WERI-Rb-1 (cell line): Measurements from ENCODE around the gene EFHD1.

Experiments
- DNase-seq: peaks from one replicate; pipeline ENCODE4 v3.0.0-alpha.2; 2020
- H3K27ac ChIP-seq: fragments of 250-450 bp; sonication (Bioruptor Pico); 2 replicates; pipeline ENCODE4 v1.5.1; 2020; ENCODE audit warnings: mild to moderate bottlenecking, moderate library complexity
- H3K27me3 ChIP-seq: fragments of 250-450 bp; sonication (Bioruptor Pico); 2 replicates; pipeline ENCODE4 v1.5.1; 2021; ENCODE audit warnings: mild to moderate bottlenecking, low read depth, moderate library complexity; ENCODE audit not compliant: insufficient read depth, severe bottlenecking
- H3K36me3 ChIP-seq: fragments of 250-450 bp; sonication (Bioruptor Pico); 2 replicates; pipeline ENCODE4 v1.5.1; 2020; ENCODE audit warnings: mild to moderate bottlenecking, moderate library complexity
- H3K4me3 ChIP-seq: 2 replicates; pipeline ENCODE4 v1.5.1; 2011; ENCODE audit warnings: low read depth, mild to moderate bottlenecking, control low read depth, low read length
- H3K9me3 ChIP-seq: fragments of 250-450 bp; sonication (Bioruptor Pico); 2 replicates; pipeline ENCODE4 v1.5.1; 2021; ENCODE audit warnings: mild to moderate bottlenecking, moderate library complexity; ENCODE audit not compliant: severe bottlenecking
- TF ChIP-seq, protein P1 (sequence below): IDR thresholded peaks from 2 replicates; pipeline ENCODE4 v1.5.1; 2011; ENCODE audit warnings: low read depth, mild to moderate bottlenecking, control low read depth, inconsistent platforms, low read length

The EFHD1 gene, protein sequence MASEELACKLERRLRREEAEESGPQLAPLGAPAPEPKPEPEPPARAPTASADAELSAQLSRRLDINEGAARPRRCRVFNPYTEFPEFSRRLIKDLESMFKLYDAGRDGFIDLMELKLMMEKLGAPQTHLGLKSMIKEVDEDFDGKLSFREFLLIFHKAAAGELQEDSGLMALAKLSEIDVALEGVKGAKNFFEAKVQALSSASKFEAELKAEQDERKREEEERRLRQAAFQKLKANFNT

DNA sequence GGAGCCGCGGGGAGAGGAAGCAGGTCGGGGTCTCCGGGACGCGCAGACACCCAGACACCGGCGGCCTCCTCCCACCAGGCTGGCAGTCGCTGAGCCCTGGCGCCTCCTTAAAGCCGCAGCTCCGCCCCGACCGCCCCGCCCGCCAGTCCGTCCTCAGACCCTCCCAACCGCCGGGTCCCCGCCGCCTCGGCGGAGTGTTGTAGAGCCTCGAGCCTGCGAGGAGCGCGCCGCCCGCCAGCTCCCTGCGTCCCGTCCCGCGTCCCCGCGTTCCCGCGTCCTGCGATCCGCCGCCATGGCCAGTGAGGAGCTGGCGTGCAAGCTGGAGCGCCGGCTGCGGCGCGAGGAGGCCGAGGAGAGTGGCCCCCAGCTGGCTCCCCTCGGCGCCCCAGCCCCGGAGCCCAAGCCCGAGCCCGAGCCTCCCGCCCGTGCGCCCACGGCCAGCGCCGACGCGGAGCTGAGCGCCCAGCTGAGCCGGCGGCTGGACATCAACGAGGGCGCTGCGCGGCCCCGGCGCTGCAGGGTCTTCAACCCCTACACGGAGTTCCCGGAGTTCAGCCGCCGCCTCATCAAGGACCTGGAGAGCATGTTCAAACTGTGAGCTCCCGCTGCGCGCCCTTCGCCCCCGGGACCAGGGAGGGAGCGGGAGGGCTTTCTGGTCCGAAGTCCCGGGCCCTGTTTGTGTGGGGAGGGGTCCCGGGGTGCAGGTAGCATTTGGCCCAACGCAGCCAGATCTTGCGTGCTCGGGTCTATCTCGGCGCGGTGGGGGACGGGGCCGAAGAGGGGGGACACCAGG, at the start of gene EFHD1:
EFHD1 (plus strand) TSS at position 192 of the 793 bp plus-strand sequence; CDS start at position 293, 101 bp downstream.
- DNase-seq: peak; percentile 93
- TF ChIP-seq, protein P1, sequence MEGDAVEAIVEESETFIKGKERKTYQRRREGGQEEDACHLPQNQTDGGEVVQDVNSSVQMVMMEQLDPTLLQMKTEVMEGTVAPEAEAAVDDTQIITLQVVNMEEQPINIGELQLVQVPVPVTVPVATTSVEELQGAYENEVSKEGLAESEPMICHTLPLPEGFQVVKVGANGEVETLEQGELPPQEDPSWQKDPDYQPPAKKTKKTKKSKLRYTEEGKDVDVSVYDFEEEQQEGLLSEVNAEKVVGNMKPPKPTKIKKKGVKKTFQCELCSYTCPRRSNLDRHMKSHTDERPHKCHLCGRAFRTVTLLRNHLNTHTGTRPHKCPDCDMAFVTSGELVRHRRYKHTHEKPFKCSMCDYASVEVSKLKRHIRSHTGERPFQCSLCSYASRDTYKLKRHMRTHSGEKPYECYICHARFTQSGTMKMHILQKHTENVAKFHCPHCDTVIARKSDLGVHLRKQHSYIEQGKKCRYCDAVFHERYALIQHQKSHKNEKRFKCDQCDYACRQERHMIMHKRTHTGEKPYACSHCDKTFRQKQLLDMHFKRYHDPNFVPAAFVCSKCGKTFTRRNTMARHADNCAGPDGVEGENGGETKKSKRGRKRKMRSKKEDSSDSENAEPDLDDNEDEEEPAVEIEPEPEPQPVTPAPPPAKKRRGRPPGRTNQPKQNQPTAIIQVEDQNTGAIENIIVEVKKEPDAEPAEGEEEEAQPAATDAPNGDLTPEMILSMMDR: no peak
- no peaks in the 10 kb centered on the region for H3K9me3 ChIP-seq
- peak within 1 kb of the TSS; percentile 90 for H3K4me3 ChIP-seq
- no peaks in the 10 kb centered on the region for H3K36me3 ChIP-seq
- no peaks in the 10 kb centered on the region for H3K27me3 ChIP-seq
- peak within 1 kb of the TSS; percentile 44 for H3K27ac ChIP-seq

DNA sequence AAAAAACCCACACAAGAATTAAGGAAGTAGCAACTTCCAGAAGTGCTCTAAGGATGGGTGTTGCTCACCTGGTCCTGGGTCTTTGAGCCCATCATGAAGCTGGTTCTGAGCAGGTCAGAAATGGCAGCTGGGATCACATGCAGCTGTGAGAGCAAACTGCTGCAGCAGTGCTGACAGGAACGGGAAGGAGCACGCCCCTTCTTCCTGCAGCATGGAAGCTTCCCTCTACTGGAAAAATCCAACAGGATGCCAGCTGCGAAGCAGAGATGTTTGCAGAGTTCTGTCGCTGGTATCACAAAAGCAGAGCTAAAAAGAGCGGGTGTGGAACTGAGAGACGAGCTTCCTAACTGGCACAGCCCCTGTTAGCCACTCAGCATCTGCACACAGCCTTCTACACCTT, 49.2 kb upstream of the EFHD1 start:
- TF ChIP-seq, protein P1: no peak
- Histone ChIP-seq H3K36me3 (peaks cover 9% of the 10 kb centered on the region; the same call in 1 of the 2 replicates), H3K27ac (no peak overlapping the region), H3K27me3 (no peaks in the 10 kb centered on the region), H3K9me3 (no peaks in the 10 kb centered on the region), H3K4me3 (no peak overlapping the region)
- DNase-seq: no peak

DNA sequence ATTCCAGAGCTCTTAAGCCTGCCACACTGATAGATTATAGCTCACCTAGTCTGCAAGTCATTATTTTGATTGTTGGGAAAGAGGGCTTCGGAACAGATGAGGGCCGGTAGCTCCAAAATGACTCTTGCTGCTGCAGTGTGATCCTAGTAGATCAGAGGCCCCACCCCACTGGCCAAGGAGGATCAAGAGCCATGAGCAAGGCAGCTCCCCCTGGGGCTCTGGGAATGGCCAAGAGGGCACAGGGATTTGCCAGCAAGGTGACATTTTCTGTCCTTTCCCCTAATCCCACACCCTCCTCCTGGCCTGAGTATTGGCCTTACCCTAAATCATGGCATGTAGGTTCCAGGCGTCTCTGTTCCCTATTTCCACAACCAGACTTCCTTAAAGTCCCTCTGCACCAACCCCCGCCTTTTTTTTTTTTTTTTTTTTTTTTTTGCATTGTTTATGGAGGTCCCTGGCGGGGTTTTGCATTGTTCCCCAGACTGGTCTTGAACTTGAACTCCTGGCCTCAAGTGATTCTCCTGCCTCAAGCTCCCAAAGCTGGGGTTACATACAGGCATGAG, 46.4 kb upstream of the EFHD1 start:
- no peaks in the 10 kb centered on the region for H3K27me3 ChIP-seq
- no peak overlapping the region for H3K27ac ChIP-seq
- no peak for DNase-seq
- H3K4me3 ChIP-seq: no peak overlapping the region
- no peaks in the 10 kb centered on the region for H3K9me3 ChIP-seq
- TF ChIP-seq, protein P1: no peak
- H3K36me3 ChIP-seq: no peaks in the 10 kb centered on the region; the same call in 1 of the 2 replicates

DNA sequence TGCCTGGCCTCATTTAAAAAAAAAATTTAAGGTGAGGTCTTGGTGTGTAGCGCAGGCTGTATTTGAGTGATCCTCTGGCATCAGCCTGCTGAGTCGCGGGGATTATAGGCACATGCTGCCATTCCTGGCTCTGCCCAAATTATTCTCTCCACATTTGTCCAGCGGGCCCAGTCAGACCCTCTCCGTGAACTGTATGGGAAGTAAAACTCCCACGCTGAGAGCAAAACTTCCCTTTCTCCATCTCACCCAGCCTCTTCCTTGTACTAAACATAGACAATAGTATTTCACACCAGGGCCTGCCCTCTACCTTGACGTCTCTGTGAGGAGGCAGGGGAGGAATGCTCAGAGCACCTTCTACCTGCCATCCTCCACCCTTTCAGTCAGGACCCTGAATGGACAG, 45.9 kb upstream of the EFHD1 start:
- H3K27me3 ChIP-seq: no peaks in the 10 kb centered on the region
- TF ChIP-seq, protein P1: no peak
- H3K4me3 ChIP-seq: no peak overlapping the region
- DNase-seq: no peak
- no peaks in the 10 kb centered on the region for H3K36me3 ChIP-seq
- no peaks in the 10 kb centered on the region for H3K9me3 ChIP-seq
- H3K27ac ChIP-seq: no peak overlapping the region

DNA sequence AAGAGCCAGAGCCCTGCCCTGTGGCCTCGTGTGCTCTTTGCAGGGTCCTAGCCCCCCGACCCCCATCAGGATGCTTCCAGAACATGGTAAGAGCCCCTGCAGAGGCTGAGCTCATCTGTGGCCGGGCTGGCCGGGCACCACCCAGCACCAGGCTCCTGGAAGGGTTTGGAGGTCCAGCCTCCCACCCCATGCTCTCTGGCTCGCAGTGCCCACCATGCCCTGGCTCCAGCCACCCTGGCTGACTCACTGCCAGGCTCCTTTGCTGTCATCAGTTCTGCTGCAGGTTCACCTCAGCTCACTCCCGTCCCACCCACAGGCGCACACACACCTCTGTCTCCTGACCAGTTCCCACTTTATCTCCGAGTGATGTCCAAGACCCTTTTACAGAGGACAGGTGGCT, 45.4 kb upstream of the EFHD1 start:
- Histone ChIP-seq H3K4me3 (no peak overlapping the region), H3K27me3 (no peaks in the 10 kb centered on the region), H3K9me3 (no peaks in the 10 kb centered on the region), H3K27ac (no peak overlapping the region), H3K36me3 (no peaks in the 10 kb centered on the region)
- DNase-seq: no peak
- TF ChIP-seq, protein P1: no peak
